ENCODE measurements around the gene DTX3.

DNA sequence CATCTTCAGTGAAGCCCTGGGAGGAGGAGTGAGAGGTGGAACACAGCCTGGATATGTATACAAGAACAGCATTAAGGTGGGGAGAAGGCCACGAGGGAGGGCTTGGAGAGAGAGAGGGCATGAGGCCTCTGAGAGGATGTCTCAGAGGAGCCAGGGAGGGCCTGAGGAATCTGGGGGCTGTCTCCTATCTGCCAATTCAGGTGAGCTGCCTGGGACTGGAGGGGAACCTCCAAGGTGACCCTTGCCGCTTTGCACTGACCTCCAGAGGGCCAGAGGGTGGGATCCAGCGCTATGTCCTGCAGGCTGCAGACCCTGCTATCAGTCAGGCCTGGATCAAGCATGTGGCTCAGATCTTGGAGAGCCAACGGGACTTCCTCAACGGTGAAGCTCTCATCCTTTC lies 11.0 kb downstream of the DTX3 start:
- TF ChIP-seq, protein P1, sequence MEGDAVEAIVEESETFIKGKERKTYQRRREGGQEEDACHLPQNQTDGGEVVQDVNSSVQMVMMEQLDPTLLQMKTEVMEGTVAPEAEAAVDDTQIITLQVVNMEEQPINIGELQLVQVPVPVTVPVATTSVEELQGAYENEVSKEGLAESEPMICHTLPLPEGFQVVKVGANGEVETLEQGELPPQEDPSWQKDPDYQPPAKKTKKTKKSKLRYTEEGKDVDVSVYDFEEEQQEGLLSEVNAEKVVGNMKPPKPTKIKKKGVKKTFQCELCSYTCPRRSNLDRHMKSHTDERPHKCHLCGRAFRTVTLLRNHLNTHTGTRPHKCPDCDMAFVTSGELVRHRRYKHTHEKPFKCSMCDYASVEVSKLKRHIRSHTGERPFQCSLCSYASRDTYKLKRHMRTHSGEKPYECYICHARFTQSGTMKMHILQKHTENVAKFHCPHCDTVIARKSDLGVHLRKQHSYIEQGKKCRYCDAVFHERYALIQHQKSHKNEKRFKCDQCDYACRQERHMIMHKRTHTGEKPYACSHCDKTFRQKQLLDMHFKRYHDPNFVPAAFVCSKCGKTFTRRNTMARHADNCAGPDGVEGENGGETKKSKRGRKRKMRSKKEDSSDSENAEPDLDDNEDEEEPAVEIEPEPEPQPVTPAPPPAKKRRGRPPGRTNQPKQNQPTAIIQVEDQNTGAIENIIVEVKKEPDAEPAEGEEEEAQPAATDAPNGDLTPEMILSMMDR (IDR thresholded peaks at IDR 0.05): no peak
- TF ChIP-seq POLR2A (IDR thresholded peaks at IDR 0.05): no peak
- TF ChIP-seq POLR2AphosphoS5 (IDR thresholded peaks at IDR 0.05): no peak
